ENCODE data around the gene AK2. TPM values are rescaled to one million over a fixed set of nuclear protein-coding genes. Genes with fewer than 3 reads are reported as not detected.

AK2 gene
- total and polyA plus RNA-seq, 10 of the 15 experiments (the other 5 are each of a cell fraction or from before 2014, with no cell fraction given), result 52.3 to 500 (median 278) TPM

DNA sequence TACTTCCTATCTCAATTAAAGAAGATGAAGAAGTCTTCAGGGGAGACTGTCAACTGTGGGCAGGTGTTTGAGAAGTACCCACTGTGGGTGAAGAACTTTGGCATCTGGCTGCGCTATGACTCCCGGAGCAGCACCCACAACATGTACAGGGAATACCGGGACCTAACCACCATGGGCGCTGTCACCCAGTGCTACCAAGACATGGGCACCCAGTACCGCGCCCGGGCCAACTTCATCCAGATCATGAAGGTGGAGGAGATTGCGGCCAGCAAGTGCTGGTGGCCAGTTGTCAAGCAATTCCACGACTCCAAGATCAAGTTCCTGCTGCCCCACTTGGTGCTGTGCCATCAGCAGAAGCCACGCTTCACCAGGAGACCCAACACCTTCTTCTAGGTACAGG is 56.6 kb downstream of the AK2 start:
- H3K79me2 ChIP-seq (ENCODE audit: control insufficient read depth, insufficient read depth, low read length), result no peaks in the 10 kb centered on the region
- SMC1A ChIA-PET (ENCODE audit: uncharacterized antibody, unreplicated experiment), result interaction anchor here (0.8 to 2.6 kb wide), 16 partner anchors 11 to 77 kb away, joined by 3 to 65 read pairs (median 5); partner anchors contain the start of gene RNF19B
- intact Hi-C loops (cut with micrococcal nuclease; ENCODE audit: unreplicated experiment) (loop anchor here (2.0 kb wide), 2 partner anchors 15 to 57 kb away; partner anchors contain the start of genes AK2 and RNF19B), in situ Hi-C loops (cut with MboI) (no loop called here)
- WGBS (ENCODE audit: insufficient coverage, insufficient replicate concordance, low lambda C conversion rate, missing lambda C conversion rate), result 84% methylated on average over 10 of the region's 10 CpGs
- no peak overlapping the region for H2AFZ ChIP-seq (ENCODE audit: control insufficient read depth, low read depth, low read length)
- no peak for ATAC-seq
- no peaks in the 10 kb centered on the region for H3K36me3 ChIP-seq (ENCODE audit: control insufficient read depth in 2 of 2, insufficient read depth in 2 of 2, low read length in 1 of 2)
- peak overlapping the region; percentile 54; the same call in 1 of the 2 replicates for H3K4me3 ChIP-seq
- H3K27me3 ChIP-seq (replicated peaks in 1 of 2; ENCODE audit: control insufficient read depth in 2 of 2, insufficient read depth in 2 of 2, low read length in 1 of 2), result no peaks in the 10 kb centered on the region
- POLR2A ChIA-PET, result interaction anchor here (0.9 to 2.8 kb wide), 12 partner anchors 8 to 51 kb away, joined by 3 to 49 read pairs (median 4); partner anchors contain the start of gene RNF19B
- H3K9ac ChIP-seq (ENCODE audit: control insufficient read depth, insufficient read depth, low read length), result no peak overlapping the region
- CTCF ChIA-PET, result interaction anchor here (0.9 to 2.0 kb wide), 7 partner anchors 11 to 75 kb away, joined by 3 to 29 read pairs (median 5); partner anchors contain the start of gene RNF19B
- H3K9me3 ChIP-seq (replicated peaks; ENCODE audit: control insufficient read depth, insufficient read depth, low read length), result no peaks in the 10 kb centered on the region; the same call in 2 of the 3 replicates
- DNase-seq (ENCODE audit: low read depth, low spot score), result no peak
- FAIRE-seq, result no peak
- H3K4me1 ChIP-seq (ENCODE audit: control insufficient read depth, insufficient read depth, low read length), result peaks cover 48% of the 10 kb centered on the region
- RAD21 ChIA-PET (ENCODE audit: unreplicated experiment), result interaction anchor here (0.9 to 2.3 kb wide), 8 partner anchors 9 to 76 kb away, joined by 4 to 63 read pairs (median 8); partner anchors contain the start of gene RNF19B
- peak overlapping the region; percentile 98 for H3K27ac ChIP-seq (ENCODE audit: control insufficient read depth, insufficient read depth)
- H3K4me2 ChIP-seq (ENCODE audit: control insufficient read depth, insufficient read depth), result peak overlapping the region; percentile 97
- BruUV-seq (replicated peaks), result no TSS peak
- H4K20me1 ChIP-seq (ENCODE audit: control insufficient read depth, insufficient read depth), result no peaks in the 10 kb centered on the region
- TF ChIP-seq SMAD5 (IDR thresholded peaks at IDR 0.05; ENCODE audit: low read depth) (no peak), ZNF24 (IDR thresholded peaks at IDR 0.05) (no peak), PRDM15 (CRISPR knock-in tag; IDR thresholded peaks at IDR 0.05) (no peak), SKIL (IDR thresholded peaks at IDR 0.05; ENCODE audit: low read depth, poor library complexity, severe bottlenecking) (no peak), E2F8 (IDR thresholded peaks at IDR 0.05; ENCODE audit: low read depth, partially characterized antibody) (no peak)
- TF ChIP-seq, protein P1, sequence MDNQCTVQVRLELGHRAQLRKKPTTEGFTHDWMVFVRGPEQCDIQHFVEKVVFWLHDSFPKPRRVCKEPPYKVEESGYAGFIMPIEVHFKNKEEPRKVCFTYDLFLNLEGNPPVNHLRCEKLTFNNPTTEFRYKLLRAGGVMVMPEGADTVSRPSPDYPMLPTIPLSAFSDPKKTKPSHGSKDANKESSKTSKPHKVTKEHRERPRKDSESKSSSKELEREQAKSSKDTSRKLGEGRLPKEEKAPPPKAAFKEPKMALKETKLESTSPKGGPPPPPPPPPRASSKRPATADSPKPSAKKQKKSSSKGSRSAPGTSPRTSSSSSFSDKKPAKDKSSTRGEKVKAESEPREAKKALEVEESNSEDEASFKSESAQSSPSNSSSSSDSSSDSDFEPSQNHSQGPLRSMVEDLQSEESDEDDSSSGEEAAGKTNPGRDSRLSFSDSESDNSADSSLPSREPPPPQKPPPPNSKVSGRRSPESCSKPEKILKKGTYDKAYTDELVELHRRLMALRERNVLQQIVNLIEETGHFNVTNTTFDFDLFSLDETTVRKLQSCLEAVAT (IDR thresholded peaks at IDR 0.05), result no peak
- TF ChIP-seq, protein P2, sequence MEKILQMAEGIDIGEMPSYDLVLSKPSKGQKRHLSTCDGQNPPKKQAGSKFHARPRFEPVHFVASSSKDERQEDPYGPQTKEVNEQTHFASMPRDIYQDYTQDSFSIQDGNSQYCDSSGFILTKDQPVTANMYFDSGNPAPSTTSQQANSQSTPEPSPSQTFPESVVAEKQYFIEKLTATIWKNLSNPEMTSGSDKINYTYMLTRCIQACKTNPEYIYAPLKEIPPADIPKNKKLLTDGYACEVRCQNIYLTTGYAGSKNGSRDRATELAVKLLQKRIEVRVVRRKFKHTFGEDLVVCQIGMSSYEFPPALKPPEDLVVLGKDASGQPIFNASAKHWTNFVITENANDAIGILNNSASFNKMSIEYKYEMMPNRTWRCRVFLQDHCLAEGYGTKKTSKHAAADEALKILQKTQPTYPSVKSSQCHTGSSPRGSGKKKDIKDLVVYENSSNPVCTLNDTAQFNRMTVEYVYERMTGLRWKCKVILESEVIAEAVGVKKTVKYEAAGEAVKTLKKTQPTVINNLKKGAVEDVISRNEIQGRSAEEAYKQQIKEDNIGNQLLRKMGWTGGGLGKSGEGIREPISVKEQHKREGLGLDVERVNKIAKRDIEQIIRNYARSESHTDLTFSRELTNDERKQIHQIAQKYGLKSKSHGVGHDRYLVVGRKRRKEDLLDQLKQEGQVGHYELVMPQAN (conservative IDR thresholded peaks at IDR 0.05), result no peak
